Measurements from ENCODE around the gene SMG6. TPM values are rescaled to one million over a fixed set of nuclear protein-coding genes. Genes with fewer than 3 reads are reported as not detected.

SMG6 gene
- total RNA-seq, 1 experiment from 2014 or later, result 33.8 TPM

DNA sequence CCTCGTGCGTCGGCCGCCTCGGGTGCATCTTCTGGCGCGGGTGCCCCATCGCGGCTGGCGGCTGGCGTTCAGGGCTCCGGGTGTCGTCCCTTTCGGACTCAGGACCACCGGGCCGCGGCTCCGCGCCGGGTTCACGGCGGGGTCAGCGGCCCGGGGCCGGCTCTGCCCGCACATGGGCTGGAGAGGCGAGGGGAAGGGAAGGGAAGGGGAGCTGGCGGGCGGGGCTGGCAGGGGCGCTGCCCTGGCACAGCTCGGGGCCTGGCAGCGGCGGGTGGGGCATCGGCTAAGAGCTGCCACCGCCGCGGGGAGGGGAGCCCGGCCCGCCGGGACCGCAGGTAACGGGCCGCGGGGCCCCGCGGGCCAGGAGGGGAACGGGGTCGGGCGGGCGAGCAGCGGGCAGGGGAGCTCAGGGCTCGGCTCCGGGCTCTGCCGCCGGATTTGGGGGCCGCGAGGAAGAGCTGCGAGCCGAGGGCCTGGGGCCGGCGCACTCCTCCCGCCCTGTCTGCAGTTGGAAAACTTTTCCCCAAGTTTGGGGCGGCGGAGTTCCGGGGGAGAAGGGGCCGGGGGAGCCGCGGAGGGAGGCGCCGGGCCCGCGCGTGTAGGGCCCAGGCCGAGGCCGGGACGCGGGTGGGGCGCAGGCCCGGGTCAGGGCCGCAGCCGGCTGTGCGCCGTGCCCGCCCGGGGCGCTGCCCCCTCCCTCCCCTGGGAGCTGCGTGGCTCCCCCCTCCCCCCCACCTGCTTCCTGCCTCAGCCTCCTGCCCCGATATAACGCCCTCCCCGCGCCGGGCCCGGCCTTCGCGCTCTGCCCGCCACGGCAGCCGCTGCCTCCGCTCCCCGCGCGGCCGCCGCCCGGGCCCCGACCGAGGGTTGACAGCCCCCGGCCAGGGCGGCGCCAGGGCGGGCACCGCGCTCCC, 248.0 kb downstream of the SMG6 start:
- POLR2A ChIA-PET, result no interaction called here
- peaks cover 12% of the 10 kb centered on the region for H3K27me3 Mint-ChIP-seq (ENCODE audit: insufficient read depth, unreplicated experiment)
- H3K4me3 Mint-ChIP-seq (ENCODE audit: unreplicated experiment), result peak overlapping the region; percentile 76

DNA sequence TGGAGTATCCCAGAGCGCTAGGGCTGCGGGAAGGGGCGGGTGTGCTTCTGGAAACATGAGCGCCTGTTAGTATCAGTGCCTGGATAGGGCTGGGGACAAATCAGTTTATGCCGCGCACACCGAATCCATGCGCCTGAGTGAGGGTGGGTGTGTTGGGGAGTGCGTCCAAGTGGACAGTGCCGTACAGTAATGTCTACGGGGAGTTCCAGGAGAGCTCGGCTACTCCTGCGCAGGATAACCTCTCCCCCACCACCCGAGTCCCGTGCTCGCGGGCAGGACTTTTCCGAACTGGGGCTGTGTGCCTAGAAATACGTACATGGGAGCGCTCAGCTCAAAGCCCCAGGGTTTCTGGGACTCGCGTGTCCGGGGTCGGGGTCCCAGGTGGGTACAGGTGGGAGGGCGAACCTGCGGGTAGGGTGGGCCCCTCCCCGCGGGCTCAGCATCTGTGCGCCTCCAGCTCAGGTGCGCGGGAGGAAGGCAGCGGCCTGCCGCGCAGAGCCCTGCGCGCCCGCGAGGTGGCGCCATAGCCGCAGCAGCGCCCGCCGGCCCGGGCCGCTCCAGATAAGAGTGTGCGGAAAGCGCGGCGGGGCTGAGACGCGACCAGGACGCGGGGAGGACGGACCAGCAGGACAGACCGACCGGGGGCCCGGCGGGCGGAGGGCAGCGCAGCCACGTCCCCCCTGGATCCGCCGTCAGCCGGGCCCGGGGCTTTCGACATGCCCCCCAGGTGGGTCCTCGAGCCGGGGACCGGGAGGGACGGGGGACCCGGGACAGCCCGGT, 248.9 kb downstream of the SMG6 start, which contains the start of gene HIC1:
TSS of gene HIC1 (plus strand) at position 592 of the 780 bp plus-strand sequence. CDS start 1,588 bp downstream, outside the sequence.
- no peaks in the 10 kb centered on the region for H3K9me3 Mint-ChIP-seq (ENCODE audit: unreplicated experiment)
- H3K4me3 Mint-ChIP-seq (ENCODE audit: unreplicated experiment), result peak within 1 kb of the TSS; percentile 76
- H3K36me3 Mint-ChIP-seq (ENCODE audit: insufficient read depth, unreplicated experiment), result peaks cover 23% of the 10 kb centered on the region
- H3K27ac Mint-ChIP-seq (ENCODE audit: unreplicated experiment), result no peak within 1 kb of the TSS
- no TSS peak for BruUV-seq (replicated peaks)
- TF ChIP-seq, protein P1, sequence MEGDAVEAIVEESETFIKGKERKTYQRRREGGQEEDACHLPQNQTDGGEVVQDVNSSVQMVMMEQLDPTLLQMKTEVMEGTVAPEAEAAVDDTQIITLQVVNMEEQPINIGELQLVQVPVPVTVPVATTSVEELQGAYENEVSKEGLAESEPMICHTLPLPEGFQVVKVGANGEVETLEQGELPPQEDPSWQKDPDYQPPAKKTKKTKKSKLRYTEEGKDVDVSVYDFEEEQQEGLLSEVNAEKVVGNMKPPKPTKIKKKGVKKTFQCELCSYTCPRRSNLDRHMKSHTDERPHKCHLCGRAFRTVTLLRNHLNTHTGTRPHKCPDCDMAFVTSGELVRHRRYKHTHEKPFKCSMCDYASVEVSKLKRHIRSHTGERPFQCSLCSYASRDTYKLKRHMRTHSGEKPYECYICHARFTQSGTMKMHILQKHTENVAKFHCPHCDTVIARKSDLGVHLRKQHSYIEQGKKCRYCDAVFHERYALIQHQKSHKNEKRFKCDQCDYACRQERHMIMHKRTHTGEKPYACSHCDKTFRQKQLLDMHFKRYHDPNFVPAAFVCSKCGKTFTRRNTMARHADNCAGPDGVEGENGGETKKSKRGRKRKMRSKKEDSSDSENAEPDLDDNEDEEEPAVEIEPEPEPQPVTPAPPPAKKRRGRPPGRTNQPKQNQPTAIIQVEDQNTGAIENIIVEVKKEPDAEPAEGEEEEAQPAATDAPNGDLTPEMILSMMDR (IDR thresholded peaks at IDR 0.05; ENCODE audit: insufficient read depth in 1 of 2, low read depth in 1 of 2, low read length in 1 of 2, severe bottlenecking in 1 of 2, unreplicated experiment in 1 of 2), result peak; percentile 63 to 96
- DNase-seq, result peak; percentile 73 to 88
- Histone ChIP-seq H3K27me3 (replicated peaks; ENCODE audit: control insufficient read depth, insufficient read depth, low read length) (no peaks in the 10 kb centered on the region), H3K4me3 (ENCODE audit: low read depth, low read length) (peak within 1 kb of the TSS; percentile 73), H3K4me1 (peaks cover 5% of the 10 kb centered on the region), H3K36me3 (ENCODE audit: control insufficient read depth, insufficient read depth, low read length) (no peaks in the 10 kb centered on the region), H3K9me3 (no peaks in the 10 kb centered on the region)
- intact Hi-C loops (cut with micrococcal nuclease; ENCODE audit: unreplicated experiment), result loop anchor here (5.0 to 10.0 kb wide), 3 partner anchors 118 to 298 kb away; no protein-coding TSS in a partner anchor
- ChIA-PET CTCF (interaction anchor here (0.5 to 3.7 kb wide), 18 partner anchors 9 to 732 kb away, joined by 3 to 57 read pairs (median 3); no protein-coding TSS in a partner anchor), POLR2A (interaction anchor here (0.5 to 0.8 kb wide), 2 partner anchors 282 to 289 kb away, joined by 3 read pairs; partner anchors contain the start of gene TSR1)
- H3K27me3 Mint-ChIP-seq (ENCODE audit: insufficient read depth, unreplicated experiment), result peaks cover 12% of the 10 kb centered on the region
- no peaks in the 10 kb centered on the region for H3K4me1 Mint-ChIP-seq (ENCODE audit: low read depth, unreplicated experiment)

More for the DNA sequence above, 248.0 kb downstream of the SMG6 start:
- H3K27ac Mint-ChIP-seq (ENCODE audit: unreplicated experiment), result no peak overlapping the region
- H3K36me3 Mint-ChIP-seq (ENCODE audit: insufficient read depth, unreplicated experiment), result peaks cover 23% of the 10 kb centered on the region
- DNase-seq, result no peak
- H3K4me1 Mint-ChIP-seq (ENCODE audit: low read depth, unreplicated experiment), result no peaks in the 10 kb centered on the region
- CTCF ChIA-PET, result interaction anchor here (0.6 to 3.7 kb wide), 10 partner anchors 27 to 360 kb away, joined by 3 to 57 read pairs (median 4); no protein-coding TSS in a partner anchor
- no TSS peak for BruUV-seq (replicated peaks)
- Histone ChIP-seq H3K4me1 (peaks cover 5% of the 10 kb centered on the region), H3K4me3 (ENCODE audit: low read depth, low read length) (peak overlapping the region; percentile 73), H3K36me3 (ENCODE audit: control insufficient read depth, insufficient read depth, low read length) (no peaks in the 10 kb centered on the region), H3K9me3 (no peaks in the 10 kb centered on the region), H3K27me3 (replicated peaks; ENCODE audit: control insufficient read depth, insufficient read depth, low read length) (no peaks in the 10 kb centered on the region)
- H3K9me3 Mint-ChIP-seq (ENCODE audit: unreplicated experiment), result no peaks in the 10 kb centered on the region
- TF ChIP-seq, protein P1 (IDR thresholded peaks at IDR 0.05; ENCODE audit: insufficient read depth in 1 of 2, low read depth in 1 of 2, low read length in 1 of 2, severe bottlenecking in 1 of 2, unreplicated experiment in 1 of 2), result no peak
- intact Hi-C loops (cut with micrococcal nuclease; ENCODE audit: unreplicated experiment), result loop anchor here (10.0 kb wide), 1 partner anchor 229 kb away; no protein-coding TSS in a partner anchor

DNA sequence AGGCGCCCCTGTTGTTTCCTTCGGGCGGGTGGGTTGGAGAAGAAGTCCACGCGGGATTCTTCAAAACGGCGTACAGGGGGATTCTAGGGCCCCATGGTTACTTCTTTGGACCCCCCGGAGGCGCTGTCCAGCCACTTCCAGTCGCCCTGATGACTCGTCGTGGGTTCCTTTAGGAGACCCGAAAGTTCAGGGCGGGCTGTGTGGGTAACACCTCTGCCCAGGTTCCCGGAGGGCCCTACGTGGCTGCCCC, 249.4 kb downstream of the SMG6 start:
- H3K27ac Mint-ChIP-seq (ENCODE audit: unreplicated experiment), result no peak overlapping the region
- H3K36me3 Mint-ChIP-seq (ENCODE audit: insufficient read depth, unreplicated experiment), result peaks cover 23% of the 10 kb centered on the region
- peak overlapping the region; percentile 76 for H3K4me3 Mint-ChIP-seq (ENCODE audit: unreplicated experiment)
- no peaks in the 10 kb centered on the region for H3K27me3 ChIP-seq (replicated peaks; ENCODE audit: control insufficient read depth, insufficient read depth, low read length)
- no peaks in the 10 kb centered on the region for H3K36me3 ChIP-seq (ENCODE audit: control insufficient read depth, insufficient read depth, low read length)
- intact Hi-C loops (cut with micrococcal nuclease; ENCODE audit: unreplicated experiment), result loop anchor here (5.0 to 10.0 kb wide), 3 partner anchors 118 to 298 kb away; no protein-coding TSS in a partner anchor
- no peak for DNase-seq
- H3K4me1 ChIP-seq, result peaks cover 10% of the 10 kb centered on the region
- H3K9me3 Mint-ChIP-seq (ENCODE audit: unreplicated experiment), result no peaks in the 10 kb centered on the region
- H3K4me1 Mint-ChIP-seq (ENCODE audit: low read depth, unreplicated experiment), result no peaks in the 10 kb centered on the region
- H3K9me3 ChIP-seq, result no peaks in the 10 kb centered on the region
- peaks cover 12% of the 10 kb centered on the region for H3K27me3 Mint-ChIP-seq (ENCODE audit: insufficient read depth, unreplicated experiment)
- BruUV-seq (replicated peaks), result no TSS peak
- peak overlapping the region; percentile 73 for H3K4me3 ChIP-seq (ENCODE audit: low read depth, low read length)
- TF ChIP-seq, protein P1 (IDR thresholded peaks at IDR 0.05; ENCODE audit: insufficient read depth in 1 of 2, low read depth in 1 of 2, low read length in 1 of 2, severe bottlenecking in 1 of 2, unreplicated experiment in 1 of 2), result no peak
- ChIA-PET POLR2A (interaction anchor here (0.5 to 0.8 kb wide), 2 partner anchors 282 to 288 kb away, joined by 3 read pairs; partner anchors contain the start of gene TSR1), CTCF (interaction anchor here (0.5 to 3.7 kb wide), 17 partner anchors 9 to 732 kb away, joined by 3 to 57 read pairs (median 3); no protein-coding TSS in a partner anchor)
